Stimulated activated CD8-positive, alpha-beta memory T cell treated with anti-CD3 and anti-CD28 coated beads, Interleukin-7, amount 100 ng/mL, for 1 hour (primary cell): ENCODE results near the gene LRRC8E.

ENCODE experiments used
- DNase-seq, 2 donors: peaks; one replicate each; pipeline ENCODE4 v3.0.0-alpha.2; 2020; ENCODE audit warnings: low read depth in 2 of 2

The LRRC8E gene

DNA sequence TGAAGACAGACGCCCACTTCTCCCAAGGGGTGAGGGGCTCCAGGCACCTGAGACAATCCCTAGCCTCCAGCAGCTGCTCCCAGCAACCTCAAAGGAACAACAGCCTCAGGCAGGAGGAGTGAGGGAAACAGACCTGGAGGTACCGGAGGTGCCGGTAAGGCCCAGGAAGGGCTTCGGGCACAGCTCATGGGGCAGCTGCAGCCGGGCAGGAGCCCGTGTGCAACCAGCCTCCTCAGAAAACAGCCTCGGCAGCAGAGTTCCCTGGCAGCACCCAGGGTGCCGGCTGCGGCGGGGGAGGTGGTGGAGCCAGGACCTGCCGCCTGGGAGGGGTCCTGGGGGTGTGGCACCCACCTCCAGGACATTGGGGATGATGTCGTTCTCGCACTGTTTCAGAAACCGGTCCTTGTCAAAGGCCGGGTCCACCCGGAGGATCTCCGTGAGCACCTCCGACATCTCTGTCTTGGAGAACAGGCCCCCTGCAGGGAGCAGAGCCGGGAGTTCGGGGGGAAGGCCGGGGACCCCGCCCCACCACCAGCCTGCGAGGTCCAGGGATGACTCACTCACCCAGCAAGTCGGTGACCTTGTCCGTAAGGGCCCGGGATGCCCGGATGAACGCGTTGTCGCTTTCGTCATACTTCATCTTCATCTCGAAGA is 44.1 kb downstream of the LRRC8E start:
- DNase-seq, result no peak

GRCh38 chr19:7932930-7933300 is 44.6 kb downstream of the LRRC8E start:
- DNase-seq, result no peak

GRCh38 chr19:7933411-7933810 is 45.1 kb downstream of the LRRC8E start:
- no peak for DNase-seq

- no peak for DNase-seq
These were observed 45.8 kb downstream of the LRRC8E start for GRCh38 chr19:7933828-7934725.

GRCh38 chr19:7934766-7935165 is 46.5 kb downstream of the LRRC8E start:
- DNase-seq, result no peak

GRCh38 chr19:7940841-7941240 is 52.5 kb downstream of the LRRC8E start:
- no peak for DNase-seq

DNA sequence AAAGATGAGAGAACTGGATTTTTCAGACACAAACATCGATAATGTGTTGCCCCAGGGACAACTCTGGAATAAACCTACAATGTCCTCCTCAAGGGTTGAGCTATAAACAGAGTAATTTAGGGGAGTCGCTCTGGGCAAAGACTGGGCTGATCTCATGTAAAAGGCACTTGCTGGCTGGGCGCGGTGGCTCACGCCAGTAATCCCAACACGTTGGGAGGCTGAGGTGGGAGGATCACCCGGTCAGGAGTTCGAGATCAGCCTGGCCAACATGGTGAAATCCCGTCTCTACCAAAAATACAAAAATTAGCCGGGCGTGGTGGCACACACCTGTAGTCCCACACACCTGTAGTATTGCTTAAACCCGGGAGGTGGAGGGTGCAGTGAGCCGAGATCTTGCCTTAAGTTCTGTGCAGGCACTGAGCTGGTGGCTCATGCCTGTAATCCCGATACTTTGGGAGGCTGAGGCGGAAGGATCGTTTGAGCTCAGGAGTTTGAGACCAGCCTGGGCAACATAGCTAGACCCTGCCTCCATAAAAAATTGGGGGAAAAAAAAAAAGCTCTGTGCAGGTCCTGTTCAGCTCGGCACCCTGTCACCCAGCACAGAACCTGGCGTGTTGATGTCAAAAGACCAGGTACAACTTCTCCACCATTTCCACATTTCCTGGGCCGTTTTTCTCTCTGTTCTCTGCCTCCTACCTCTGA is 53.7 kb downstream of the LRRC8E start:
- DNase-seq, result no peak

DNA sequence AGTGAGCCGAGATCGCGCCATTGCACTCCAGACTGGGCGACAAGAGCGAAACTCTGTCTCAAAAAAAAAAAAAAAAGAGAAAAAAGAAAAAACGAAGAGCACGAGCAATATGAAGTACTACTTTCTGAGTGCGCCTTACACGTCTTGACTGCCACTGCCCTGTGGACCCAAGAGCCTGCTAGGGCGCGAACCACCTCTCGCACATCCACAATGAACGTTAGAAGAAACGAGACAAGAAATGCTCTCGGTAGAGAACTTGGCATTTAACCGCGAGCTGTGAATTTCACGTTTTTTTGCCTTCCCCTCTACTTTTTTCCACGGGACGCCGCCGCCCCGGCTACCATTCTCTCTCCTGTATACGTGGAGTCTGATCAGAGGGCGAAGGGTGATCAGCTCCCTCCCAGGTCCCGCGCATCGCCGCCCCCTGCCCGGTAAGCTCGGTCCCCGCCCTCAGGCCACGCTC is 54.7 kb downstream of the LRRC8E start:
- DNase-seq, result no peak

- peak; percentile 95 for DNase-seq
These were observed 55.3 kb downstream of the LRRC8E start, which contains the start of gene TIMM44 for GRCh38 chr19:7943444-7944176. Gene TIMM44, minus strand, starts transcription at chr19:7943666. Its CDS starts 15 bp downstream, at chr19:7943651.

DNA sequence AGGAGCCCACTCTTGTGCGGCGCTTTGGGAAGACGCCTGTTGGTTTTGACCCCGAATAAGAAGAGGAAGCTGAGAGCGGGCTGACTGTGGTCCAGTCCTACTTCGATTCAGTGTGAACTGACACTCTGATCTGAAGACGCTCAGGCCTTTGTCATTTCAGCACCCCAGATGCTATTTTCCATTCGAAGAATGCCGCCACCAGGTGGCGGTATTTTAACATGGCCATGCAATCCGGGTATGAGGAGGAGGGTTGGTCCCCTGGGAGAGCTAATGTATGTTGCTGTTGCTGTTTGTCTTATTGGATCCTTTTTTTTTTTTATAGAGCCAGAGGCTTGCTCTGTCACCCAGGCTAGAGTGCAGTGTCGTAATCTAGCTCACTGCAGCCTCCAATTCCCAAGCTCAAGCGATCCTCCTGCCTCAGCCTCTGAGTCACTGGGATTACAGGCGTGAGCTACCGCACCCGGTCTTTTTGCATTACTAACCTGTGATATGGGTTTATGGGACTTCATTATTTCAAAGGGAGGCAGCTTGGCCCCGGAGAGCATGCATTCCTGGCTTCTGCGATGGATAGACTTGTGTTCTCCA is 56.0 kb downstream of the LRRC8E start:
- peak; percentile 72 for DNase-seq

DNA sequence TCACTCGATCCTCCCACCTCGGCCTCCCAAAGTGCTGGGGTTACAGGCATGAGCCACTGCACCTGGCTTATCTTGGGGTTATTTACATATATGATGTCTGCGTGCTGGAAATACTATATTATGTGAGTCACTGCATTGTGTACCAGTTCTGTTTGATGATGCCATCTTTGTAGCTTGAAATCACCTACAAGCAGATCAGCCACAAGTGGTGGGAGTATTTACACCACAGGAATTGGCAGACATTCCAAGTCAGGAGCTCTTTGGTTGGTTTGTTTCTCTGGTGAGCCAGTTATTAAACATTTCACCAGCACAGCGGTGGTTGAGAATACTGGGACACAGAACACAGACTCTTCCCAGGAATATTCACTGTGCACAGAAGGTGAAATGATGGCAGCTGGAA is 59.6 kb downstream of the LRRC8E start:
- DNase-seq, result no peak
